Endodermal cell (in vitro differentiated cells): Measurements from ENCODE around the gene S1PR3. TPM values are rescaled to one million over a fixed set of nuclear protein-coding genes. Genes with fewer than 3 reads are reported as not detected.

Experiments used
- DNase-seq: peaks from one replicate; pipeline ENCODE4 v3.0.0-alpha.2; 2017
- H3K27ac ChIP-seq: 2 replicates; pipeline ENCODE4 v1.5.1; 2013; ENCODE audit warnings: mild to moderate bottlenecking, low read depth, low read length, moderate library complexity
- H3K27me3 ChIP-seq: 2 replicates; pipeline ENCODE4 v1.6.1; 2013; ENCODE audit warnings: mild to moderate bottlenecking, low read length, moderate library complexity; ENCODE audit not compliant: insufficient read depth, control insufficient read depth, poor library complexity, severe bottlenecking
- H3K36me3 ChIP-seq: 2 replicates; pipeline ENCODE4 v1.7.0; 2013; ENCODE audit warnings: mild to moderate bottlenecking, low read length, moderate library complexity; ENCODE audit not compliant: control insufficient read depth, insufficient read depth
- H3K4me1 ChIP-seq: one replicate; pipeline ENCODE4 v1.7.0; 2013; ENCODE audit warnings: low read length; ENCODE audit not compliant: control insufficient read depth, insufficient read depth
- H3K4me3 ChIP-seq: 2 replicates; pipeline ENCODE4 v1.5.1; 2013; ENCODE audit warnings: mild to moderate bottlenecking, low read length, moderate library complexity
- H3K9ac ChIP-seq: 2 replicates; pipeline ENCODE4 v1.6.1; 2013; ENCODE audit warnings: mild to moderate bottlenecking, low read length, moderate library complexity; ENCODE audit not compliant: poor library complexity, severe bottlenecking; ENCODE audit errors: extremely low read depth
- H3K9me3 ChIP-seq: 2 replicates; pipeline ENCODE4 v1.6.1; 2013; ENCODE audit warnings: mild to moderate bottlenecking, low read length, moderate library complexity; ENCODE audit not compliant: control insufficient read depth
- H3K27ac Mint-ChIP-seq: 2 replicates; pipeline ENCODE4 v1.8.0; 2020; ENCODE audit warnings: mixed read lengths
- H3K27me3 Mint-ChIP-seq: 2 replicates; pipeline ENCODE4 v1.8.0; 2021; ENCODE audit warnings: mild to moderate bottlenecking, mixed read lengths; ENCODE audit not compliant: insufficient read depth
- H3K36me3 Mint-ChIP-seq: 2 replicates; pipeline ENCODE4 v1.8.0; 2020; ENCODE audit warnings: low read depth, mixed read lengths
- H3K4me1 Mint-ChIP-seq: 2 replicates; pipeline ENCODE4 v1.8.0; 2020; ENCODE audit warnings: mixed read lengths
- H3K4me3 Mint-ChIP-seq: 2 replicates; pipeline ENCODE4 v1.8.0; 2020; ENCODE audit warnings: mild to moderate bottlenecking, moderate library complexity, mixed read lengths
- H3K9me3 Mint-ChIP-seq: 2 replicates; pipeline ENCODE4 v1.8.0; 2020; ENCODE audit warnings: mild to moderate bottlenecking, mixed read lengths
- WGBS, 2 experiments: methylation state at CpG; one replicate each; pipeline versions ENCODE4 v1.1.5 to v1.1.7; 2013; ENCODE audit warnings: missing lambda C conversion rate in 2 of 2, mixed read lengths in 1 of 2; ENCODE audit not compliant: insufficient coverage in 1 of 2, insufficient read length in 1 of 2; 5-methylcytosine and 5-hydroxymethylcytosine counted together
- total RNA-seq, 2 donors: library from RNA; stranded (reverse); fragmentation: NEBNext Ultra II Directional in 1 of 2; extraction: Animal tissue kit (Norgen Biotek cat#: 25700) in 1 of 2; gene quantifications; 2 replicates in 1 of 2; 3 replicates in 1 of 2; pipeline ENCODE4 v1.2.1, GENCODE V29; 2021
- TF ChIP-seq, protein P1 (sequence below): fragments of 200-600 bp; sonication (generic); conservative IDR thresholded peaks from 2 replicates; pipeline ENCODE4 v1.5.0; 2021; ENCODE audit warnings: antibody characterized with exemption, mild to moderate bottlenecking

The S1PR3 gene
- total RNA-seq, 2 donors from 2014 or later = 53.6 to 95.2 TPM

DNA sequence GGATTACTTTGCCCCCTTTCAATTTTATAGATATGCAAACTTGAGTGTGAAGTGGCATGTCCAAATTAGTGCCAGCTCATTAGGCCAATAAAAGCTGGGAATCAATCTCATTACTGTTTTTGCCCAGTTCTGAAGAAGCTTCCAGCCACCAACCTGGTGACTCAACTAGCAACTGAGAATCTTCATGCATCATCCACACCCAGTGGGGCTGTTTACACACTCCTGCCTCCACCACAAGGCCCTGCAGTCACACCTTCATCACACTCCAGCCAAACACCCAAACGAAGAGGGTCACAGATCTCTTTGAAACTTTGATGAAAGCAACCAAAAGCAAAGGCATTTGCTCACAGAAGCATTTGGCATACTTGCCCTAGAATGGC is 41.3 kb upstream of the S1PR3 start:
- peak overlapping the region; percentile 11 for H3K4me3 Mint-ChIP-seq
- H3K27me3 Mint-ChIP-seq = peaks cover 5% of the 10 kb centered on the region
- H3K27ac Mint-ChIP-seq = no peak overlapping the region
- H3K36me3 ChIP-seq = no peaks in the 10 kb centered on the region
- DNase-seq = no peak
- TF ChIP-seq, protein P1, sequence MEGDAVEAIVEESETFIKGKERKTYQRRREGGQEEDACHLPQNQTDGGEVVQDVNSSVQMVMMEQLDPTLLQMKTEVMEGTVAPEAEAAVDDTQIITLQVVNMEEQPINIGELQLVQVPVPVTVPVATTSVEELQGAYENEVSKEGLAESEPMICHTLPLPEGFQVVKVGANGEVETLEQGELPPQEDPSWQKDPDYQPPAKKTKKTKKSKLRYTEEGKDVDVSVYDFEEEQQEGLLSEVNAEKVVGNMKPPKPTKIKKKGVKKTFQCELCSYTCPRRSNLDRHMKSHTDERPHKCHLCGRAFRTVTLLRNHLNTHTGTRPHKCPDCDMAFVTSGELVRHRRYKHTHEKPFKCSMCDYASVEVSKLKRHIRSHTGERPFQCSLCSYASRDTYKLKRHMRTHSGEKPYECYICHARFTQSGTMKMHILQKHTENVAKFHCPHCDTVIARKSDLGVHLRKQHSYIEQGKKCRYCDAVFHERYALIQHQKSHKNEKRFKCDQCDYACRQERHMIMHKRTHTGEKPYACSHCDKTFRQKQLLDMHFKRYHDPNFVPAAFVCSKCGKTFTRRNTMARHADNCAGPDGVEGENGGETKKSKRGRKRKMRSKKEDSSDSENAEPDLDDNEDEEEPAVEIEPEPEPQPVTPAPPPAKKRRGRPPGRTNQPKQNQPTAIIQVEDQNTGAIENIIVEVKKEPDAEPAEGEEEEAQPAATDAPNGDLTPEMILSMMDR = no peak
- H3K9me3 Mint-ChIP-seq = peaks cover 7% of the 10 kb centered on the region
- H3K9ac ChIP-seq = no peak overlapping the region
- H3K27me3 ChIP-seq = no peaks in the 10 kb centered on the region
- WGBS, 2 experiments = 60 to 79% methylated on average over 1 of the region's 1 CpG
- no peaks in the 10 kb centered on the region for H3K36me3 Mint-ChIP-seq
- peaks cover 16% of the 10 kb centered on the region for H3K4me1 ChIP-seq
- H3K4me1 Mint-ChIP-seq = peaks cover 23% of the 10 kb centered on the region
- no peak overlapping the region for H3K27ac ChIP-seq
- peak overlapping the region; percentile 31 for H3K4me3 ChIP-seq
- peaks cover 10% of the 10 kb centered on the region for H3K9me3 ChIP-seq

GRCh38 chr9:88950341-88951154 is 40.7 kb upstream of the S1PR3 start:
- TF ChIP-seq, protein P1 = no peak
- Histone ChIP-seq H3K27ac (no peak overlapping the region), H3K9me3 (peaks cover 10% of the 10 kb centered on the region), H3K36me3 (no peaks in the 10 kb centered on the region), H3K4me3 (peak overlapping the region; percentile 31), H3K9ac (no peak overlapping the region), H3K27me3 (no peaks in the 10 kb centered on the region), H3K4me1 (peaks cover 16% of the 10 kb centered on the region)
- peaks cover 5% of the 10 kb centered on the region for H3K27me3 Mint-ChIP-seq
- H3K27ac Mint-ChIP-seq = no peak overlapping the region
- WGBS, 2 experiments = 82 to 93% methylated on average over 4 to 10 of the region's 10 CpGs
- peaks cover 7% of the 10 kb centered on the region for H3K9me3 Mint-ChIP-seq
- H3K36me3 Mint-ChIP-seq = no peaks in the 10 kb centered on the region
- H3K4me3 Mint-ChIP-seq = peak overlapping the region; percentile 11
- H3K4me1 Mint-ChIP-seq = peaks cover 23% of the 10 kb centered on the region
- no peak for DNase-seq

- H3K4me1 Mint-ChIP-seq = peaks cover 23% of the 10 kb centered on the region
- H3K9me3 Mint-ChIP-seq = peaks cover 7% of the 10 kb centered on the region
- no peak for DNase-seq
- no peaks in the 10 kb centered on the region for H3K36me3 ChIP-seq
- H3K27me3 Mint-ChIP-seq = peaks cover 5% of the 10 kb centered on the region
- H3K4me3 ChIP-seq = no peak overlapping the region
- H3K4me1 ChIP-seq = peaks cover 17% of the 10 kb centered on the region
- no peak overlapping the region for H3K27ac ChIP-seq
- no peak overlapping the region for H3K4me3 Mint-ChIP-seq
- no peaks in the 10 kb centered on the region for H3K36me3 Mint-ChIP-seq
- no peak overlapping the region for H3K27ac Mint-ChIP-seq
- TF ChIP-seq, protein P1 = no peak
- WGBS, 2 experiments = 100% methylated on average over 1 of the region's 1 CpG; no CpG with 5 or more reads in 1 of the 2 experiments
- H3K9ac ChIP-seq = no peak overlapping the region
- H3K27me3 ChIP-seq = no peaks in the 10 kb centered on the region
- H3K9me3 ChIP-seq = peaks cover 10% of the 10 kb centered on the region
Measured at GRCh38 chr9:88951155-88951542, 40.1 kb upstream of the S1PR3 start.
